Heart right ventricle (tissue), 16 donors: Measurements from ENCODE around the gene FYN. TPM values are rescaled to one million over a fixed set of nuclear protein-coding genes. Genes with fewer than 3 reads are reported as not detected.

Source experiments
- ATAC-seq, 8 donors: fragments of 200-7000 bp; cut with Tn5 transposase; one replicate each; pipeline ENCODE4 v1.9.1; 2020; ENCODE audit warnings: mild to moderate bottlenecking in 8 of 8, moderate library complexity in 8 of 8, moderate number of reproducible peaks in 1 of 8
- DNase-seq, 2 donors: peaks; one replicate each; pipeline ENCODE4 v3.0.0-alpha.2; 2020
- H3K27ac ChIP-seq, 10 donors: fragments of 200-600 bp; sonication (generic) in 2 of 10; one replicate each; pipeline versions ENCODE4 v1.5.0 to v1.8.0; 2020 to 2022; ENCODE audit warnings: mild to moderate bottlenecking in 3 of 10
- H3K27me3 ChIP-seq, 7 donors: fragments of 200-600 bp; one replicate each; pipeline ENCODE4 v1.8.0; 2021 to 2022; ENCODE audit warnings: mild to moderate bottlenecking in 2 of 7
- H3K36me3 ChIP-seq, 9 donors: fragments of 200-600 bp; sonication (generic) in 1 of 9; one replicate each; pipeline versions ENCODE4 v1.5.0 to v1.8.0; 2020 to 2022; ENCODE audit warnings: mild to moderate bottlenecking in 2 of 9
- H3K4me1 ChIP-seq, 9 donors: fragments of 200-600 bp; sonication (generic) in 1 of 9; one replicate each; pipeline versions ENCODE4 v1.5.0 to v1.8.0; 2020 to 2022; ENCODE audit warnings: mild to moderate bottlenecking in 4 of 9
- H3K4me3 ChIP-seq, 10 donors: fragments of 200-600 bp; sonication (generic) in 2 of 10; one replicate each; pipeline versions ENCODE4 v1.5.0 to v1.8.0; 2020 to 2022; ENCODE audit warnings: mild to moderate bottlenecking in 7 of 10, moderate library complexity in 2 of 10
- H3K9me3 ChIP-seq, 11 donors: fragments of 200-600 bp in 10 of 11; sonication (generic) in 2 of 11; one replicate each; pipeline versions ENCODE4 v1.5.0 to v1.8.0; 2013 to 2022; ENCODE audit warnings: mild to moderate bottlenecking in 2 of 11, control low read depth in 1 of 11, moderate library complexity in 1 of 11
- WGBS, 2 donors: extraction: QIAGEN DNeasy Blood & Tissue Kit; methylation state at CpG; one replicate each; pipeline ENCODE4 v1.1.7; 2013; ENCODE audit warnings: inconsistent platforms in 1 of 2; 5-methylcytosine and 5-hydroxymethylcytosine counted together
- intact Hi-C, 10 donors: fragments of 100-400 bp; cut with DNase I; formaldehyde crosslinking; loops; one replicate each; pipeline versions ENCODE4 v1.11.1 to v1.14.2; 2022
- long read RNA-seq, 3 donors: library from polyadenylated mRNA; unstranded; transcript quantifications; one replicate each; pipeline ENCODE4 v2.0.0, GENCODE V29; 2020 to 2021
- polyA plus RNA-seq, 2 donors: library from polyadenylated mRNA; stranded (reverse); fragments of 200-250 nt; gene quantifications; one replicate each; pipeline ENCODE4 v1.2.3, GENCODE V29; 2013
- total RNA-seq, 10 donors: library from RNA; stranded (reverse); fragmentation: NEBNext Ultra II Directional in 3 of 10; extraction: Animal tissue kit (Norgen Biotek cat#: 25700) in 3 of 10; gene quantifications; one replicate each; pipeline versions ENCODE4 v1.2.1 to v1.2.4, GENCODE V29; 2021 to 2023
- TF ChIP-seq, protein P1 (sequence below), 9 donors: fragments of 200-600 bp; sonication (generic) in 2 of 9; IDR thresholded peaks; one replicate each; pipeline versions ENCODE4 v1.5.0 to v1.8.0; 2021 to 2022; ENCODE audit warnings: antibody characterized with exemption in 9 of 9, mild to moderate bottlenecking in 5 of 9, moderate library complexity in 1 of 9
- donor health status: Arrhythmogenic right ventricular cardiomyopathy.
- donor health status: ischemic (EF 13 %, LVEDD 7.1; RV severe dilation, severe dysfunction).
- donor health status: healthy with polysubstance abuse.
- donor health status: DM: no; HTN: yes; CAD: no.
- donor health status: DM: no; HTN: no; CAD: no.
- donor health status: ischemic (EF 25% LVEDD 6.9; RV normal size, moderate dysfunction).
- donor health status: ischemic (EF 25% LVEDD 5.7; RV mildly dilated, moderate dysfunction).
- donor health status: healthy.
- donor health status: DM: yes; HTN: yes; CAD: no.
- donor health status: Ischemic cardiomyopathy.
- donor health status: ischemic (EF 35%, LVEDD 5.7; RV mildly dilated, moderate dysfunction).
- donor health status: nonischemic (EF 11% LVEDD 7.7; RV severe dilation, severe dysfunction).
- donor health status: DM: yes; HTN: yes; CAD: no.
- donor health status: PGD.
- donor health status: ischemic (EF 29% LVEDD 5.4; RV normal size, mild dysfunction).
- donor health status: nonischemic (EF 23%, LVEDD 6.1; RV moderate dilation, normal function).

The FYN gene
- total RNA-seq (10 to 100 TPM; 33.5 to 58.1 (median 45.6) TPM), polyA plus RNA-seq (10 to 100 TPM; 19.1 to 28.0 TPM)
- long read RNA-seq, donor 1, transcript FYN-202 (14 exons, 3,628 nt) = major isoform, 33 of 55 reads
- long read RNA-seq, donor 1, partial matches to known transcripts = 7 of 55 reads
- long read RNA-seq, donor 1, other reads (novel, unspliced or antisense) = 12 of 55 reads
- long read RNA-seq, donor 2, transcript FYN-202 (14 exons, 3,628 nt) = major isoform, 38 of 55 reads
- long read RNA-seq, donor 2, partial matches to known transcripts = 4 of 55 reads
- long read RNA-seq, donor 2, other reads (novel, unspliced or antisense) = 13 of 55 reads
- long read RNA-seq, donor 3, partial matches to known transcripts = 3 of 10 reads
- long read RNA-seq, donor 3, other reads (novel, unspliced or antisense) = 7 of 10 reads

DNA sequence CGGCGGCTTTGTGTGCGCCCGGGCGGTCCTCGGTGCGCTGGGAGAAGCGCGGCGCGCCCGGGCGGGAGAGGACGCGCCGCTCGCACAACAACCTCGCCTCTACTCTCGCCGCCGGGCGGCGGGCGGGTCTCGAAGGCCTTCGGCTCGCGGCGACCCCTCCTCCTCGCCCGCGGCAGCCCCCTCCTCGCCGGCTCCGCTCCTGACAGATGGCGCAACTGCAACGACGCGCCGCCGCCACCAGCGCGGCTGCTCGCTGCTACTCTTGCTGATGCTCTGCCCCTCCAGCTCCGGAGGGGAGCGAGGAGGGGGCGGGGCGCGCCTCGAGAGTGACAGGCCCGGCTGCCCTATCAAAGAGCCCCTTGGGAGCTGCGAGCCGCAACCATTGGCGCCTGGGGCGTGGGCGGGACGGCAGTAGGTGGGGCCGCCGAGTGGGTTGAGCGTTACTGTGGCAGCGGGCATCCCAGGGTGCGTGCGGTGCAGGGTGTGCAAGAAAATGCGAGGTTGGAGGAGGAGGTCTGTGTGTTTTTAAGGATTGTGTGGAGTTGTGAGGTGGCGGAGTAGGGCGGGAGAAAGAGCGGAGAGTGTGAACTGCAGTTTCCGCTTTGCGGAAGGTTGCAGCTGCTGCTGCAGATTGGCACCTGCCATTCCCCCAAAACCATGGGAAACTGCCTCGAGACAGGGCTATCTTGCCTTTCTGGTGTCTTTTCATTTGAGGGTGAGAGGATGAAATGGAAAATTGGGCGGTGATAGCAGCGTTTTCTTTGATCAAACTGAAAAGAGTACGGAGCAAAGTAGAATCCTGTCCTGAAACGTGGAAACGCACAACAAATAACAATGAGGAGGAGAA is at the start of gene FYN:
FYN (minus strand) TSS at position 275 of the 847 bp plus-strand sequence. CDS start 153,401 bp downstream, outside the sequence.
- intact Hi-C loops = loop anchor here (2.0 to 10.0 kb wide), 14 partner anchors 41 to 163 kb away; no protein-coding TSS in a partner anchor
- Histone ChIP-seq H3K4me1 (peaks cover 0 to 45% (median 28%) of the 10 kb centered on the region in 9 donors), H3K27me3 (no peaks in the 10 kb centered on the region), H3K4me3 (peak within 1 kb of the TSS; percentile 78 to 91 (median 86)), H3K27ac (peak within 1 kb of the TSS; percentile 76 to 92 (median 88)), H3K9me3 (no peaks in the 10 kb centered on the region), H3K36me3 (no peaks in the 10 kb centered on the region)
- 0 to 1% methylated on average over 64 to 72 of the region's 75 CpGs for WGBS, 2 donors
- DNase-seq (peak; percentile 98 to 99), ATAC-seq (peak; percentile 99 to 100 (median 99))
- TF ChIP-seq, protein P1, sequence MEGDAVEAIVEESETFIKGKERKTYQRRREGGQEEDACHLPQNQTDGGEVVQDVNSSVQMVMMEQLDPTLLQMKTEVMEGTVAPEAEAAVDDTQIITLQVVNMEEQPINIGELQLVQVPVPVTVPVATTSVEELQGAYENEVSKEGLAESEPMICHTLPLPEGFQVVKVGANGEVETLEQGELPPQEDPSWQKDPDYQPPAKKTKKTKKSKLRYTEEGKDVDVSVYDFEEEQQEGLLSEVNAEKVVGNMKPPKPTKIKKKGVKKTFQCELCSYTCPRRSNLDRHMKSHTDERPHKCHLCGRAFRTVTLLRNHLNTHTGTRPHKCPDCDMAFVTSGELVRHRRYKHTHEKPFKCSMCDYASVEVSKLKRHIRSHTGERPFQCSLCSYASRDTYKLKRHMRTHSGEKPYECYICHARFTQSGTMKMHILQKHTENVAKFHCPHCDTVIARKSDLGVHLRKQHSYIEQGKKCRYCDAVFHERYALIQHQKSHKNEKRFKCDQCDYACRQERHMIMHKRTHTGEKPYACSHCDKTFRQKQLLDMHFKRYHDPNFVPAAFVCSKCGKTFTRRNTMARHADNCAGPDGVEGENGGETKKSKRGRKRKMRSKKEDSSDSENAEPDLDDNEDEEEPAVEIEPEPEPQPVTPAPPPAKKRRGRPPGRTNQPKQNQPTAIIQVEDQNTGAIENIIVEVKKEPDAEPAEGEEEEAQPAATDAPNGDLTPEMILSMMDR (IDR thresholded peaks at IDR 0.05) = peak; percentile 26 to 58 (median 44)

DNA sequence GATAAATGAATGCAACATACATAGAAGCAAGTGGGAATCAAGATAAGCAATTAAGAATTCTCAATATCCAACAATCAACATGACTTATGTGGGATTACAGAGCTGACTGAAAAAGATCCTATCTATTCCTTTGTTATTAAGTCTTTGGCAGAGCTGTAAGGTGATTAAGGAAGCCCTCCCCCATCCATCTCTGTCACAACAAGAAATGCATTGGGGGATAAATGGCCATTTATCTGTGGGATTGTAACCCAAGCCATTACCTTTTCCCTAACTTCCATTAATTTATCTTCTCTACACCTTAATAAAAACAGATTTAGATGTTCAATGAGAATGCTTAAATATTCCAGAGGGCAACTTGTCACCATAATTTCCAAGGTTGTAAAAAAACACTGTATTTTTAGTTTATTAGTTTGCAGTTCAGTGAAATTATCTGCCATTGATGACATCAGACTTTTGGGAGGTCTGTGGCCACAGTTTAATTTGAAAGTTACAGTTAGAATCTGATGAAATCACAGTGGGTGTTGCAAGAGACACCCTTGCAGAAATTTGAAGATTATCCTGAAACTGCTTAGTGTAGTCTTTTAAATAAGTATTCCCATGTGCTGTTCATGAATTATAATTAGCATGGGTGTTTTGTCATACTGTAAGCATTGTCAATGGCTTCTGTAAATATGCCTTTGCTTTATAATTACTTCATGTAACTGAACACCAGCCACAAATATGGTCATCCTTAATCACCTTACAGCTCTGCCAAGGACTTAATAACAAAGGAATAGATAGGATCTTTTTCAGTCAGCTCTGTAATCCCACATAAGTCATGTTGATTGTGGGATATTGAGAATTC is 49.4 kb upstream of the FYN start:
- intact Hi-C loops = no loop called here
- no peak for ATAC-seq

DNA sequence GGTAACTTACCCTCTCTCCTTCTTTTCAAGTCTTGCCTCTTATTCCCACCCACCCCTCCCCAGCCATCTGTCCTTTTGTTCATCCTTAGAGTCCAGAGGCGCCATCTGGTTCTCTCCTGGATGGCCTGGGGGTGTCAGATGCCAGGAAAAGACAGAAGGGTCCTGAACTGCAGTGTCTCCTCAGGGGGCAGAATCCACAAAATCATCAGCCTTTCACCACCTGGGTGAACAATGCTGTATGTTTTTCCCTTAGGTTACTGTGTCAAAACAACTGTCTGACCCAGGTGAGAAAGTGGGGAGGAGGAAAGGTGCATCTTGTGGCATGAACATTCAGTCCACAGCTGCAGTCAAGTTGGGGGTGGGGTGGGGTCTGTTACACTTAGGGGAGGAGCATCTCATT is 47.9 kb upstream of the FYN start:
- TF ChIP-seq, protein P1 (IDR thresholded peaks at IDR 0.05) = no peak
- no peak for DNase-seq
- Histone ChIP-seq H3K36me3 (no peaks in the 10 kb centered on the region), H3K27ac (no peak overlapping the region), H3K4me3 (no peak overlapping the region), H3K4me1 (peaks cover 0 to 31% (median 0%) of the 10 kb centered on the region in 9 donors), H3K9me3 (no peaks in the 10 kb centered on the region), H3K27me3 (no peaks in the 10 kb centered on the region)
- intact Hi-C loops = no loop called here
- ATAC-seq = no peak
- 100% methylated on average over 1 of the region's 1 CpG for WGBS, 2 donors

More for the DNA sequence above, 49.4 kb upstream of the FYN start:
- no peak overlapping the region for H3K27ac ChIP-seq
- no peak for DNase-seq
- H3K27me3 ChIP-seq = no peaks in the 10 kb centered on the region
- H3K4me1 ChIP-seq = peaks cover 0 to 31% (median 0%) of the 10 kb centered on the region in 9 donors
- H3K36me3 ChIP-seq = no peaks in the 10 kb centered on the region
- no peak overlapping the region for H3K4me3 ChIP-seq
- TF ChIP-seq, protein P1 (IDR thresholded peaks at IDR 0.05) = no peak
- no peaks in the 10 kb centered on the region for H3K9me3 ChIP-seq
